HG03571 (cell line): ENCODE data around the gene CATSPERE.

Source experiments
- ATAC-seq: cut with Tn5 transposase; IDR thresholded peaks from one replicate; pipeline ENCODE4 v1.9.1; 2021; ENCODE audit not compliant: unreplicated experiment

The CATSPERE gene

DNA sequence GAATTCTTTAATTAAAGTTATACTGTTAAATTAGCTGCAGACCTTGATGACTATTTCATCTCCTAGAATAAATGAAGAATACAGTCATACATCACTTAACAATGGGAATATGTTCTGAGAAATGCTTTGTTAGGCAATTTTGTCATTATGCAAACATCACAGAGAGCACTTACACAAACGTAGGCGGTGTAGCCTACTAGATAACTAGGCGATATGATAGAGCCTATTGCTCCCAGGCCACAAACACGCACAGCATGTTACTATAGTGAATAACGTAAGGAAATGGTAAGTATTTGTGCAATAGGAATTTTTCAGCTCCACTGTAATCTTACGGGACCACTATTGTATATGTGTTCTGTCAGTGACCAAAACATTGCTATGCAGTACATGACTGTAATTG lies 154.2 kb downstream of the CATSPERE start:
- no peak for ATAC-seq

DNA sequence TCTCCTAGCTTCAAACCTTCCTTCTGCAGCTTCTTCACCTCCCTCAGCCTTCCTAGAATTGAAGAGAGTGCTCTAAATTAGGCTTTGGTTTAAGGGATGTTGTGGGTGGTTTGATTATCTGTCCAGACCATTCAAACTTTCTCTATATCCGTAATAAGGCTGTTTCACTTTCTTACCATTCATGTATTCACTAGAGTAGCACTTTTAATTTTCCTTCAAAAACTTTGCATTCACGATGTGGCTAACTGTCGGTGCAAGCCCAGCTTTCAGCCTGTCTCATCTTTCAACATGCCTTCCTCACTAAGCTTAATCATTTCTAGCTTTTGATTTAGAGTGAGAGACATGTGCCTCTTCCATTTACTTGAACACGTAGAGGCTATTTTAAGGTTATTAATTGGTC lies 165.6 kb downstream of the CATSPERE start:
- ATAC-seq = no peak

DNA sequence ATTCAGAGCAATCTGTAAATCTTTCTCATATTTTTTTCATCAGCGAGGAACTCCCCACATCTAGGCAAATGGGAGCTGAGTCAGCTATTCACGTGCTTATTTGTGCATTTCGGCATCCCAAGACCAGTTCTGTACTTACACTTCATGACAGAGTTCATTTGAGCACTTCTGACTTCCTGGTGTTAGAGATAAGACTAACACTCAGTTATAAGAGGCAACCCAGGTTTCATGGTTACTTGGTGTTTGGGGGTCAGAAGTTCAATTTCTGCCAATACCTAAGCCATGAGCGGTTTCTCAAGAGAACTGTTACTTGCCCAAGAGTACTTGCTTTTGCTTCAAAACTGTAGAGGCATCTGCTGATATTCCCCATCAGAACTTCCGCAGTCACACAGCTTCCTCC lies 167.7 kb downstream of the CATSPERE start:
- ATAC-seq = no peak

DNA sequence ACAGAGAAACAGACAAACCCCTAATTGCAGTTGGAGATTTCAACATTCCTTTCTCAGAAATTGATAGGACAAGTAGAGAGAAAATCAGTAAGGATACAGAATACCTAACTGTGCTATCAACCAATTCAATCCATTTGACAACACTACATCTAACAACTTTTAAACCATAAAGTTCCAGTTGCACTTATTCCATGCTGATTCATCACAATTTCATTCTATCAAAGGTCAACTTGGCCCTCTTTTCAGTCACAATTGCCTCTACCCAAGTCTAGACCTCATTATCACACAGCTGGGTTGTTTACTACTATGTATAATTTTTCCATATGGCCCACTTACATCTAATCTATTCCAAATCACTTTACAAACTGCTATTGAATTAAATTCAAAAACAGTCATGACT lies 172.1 kb downstream of the CATSPERE start:
- no peak for ATAC-seq

DNA sequence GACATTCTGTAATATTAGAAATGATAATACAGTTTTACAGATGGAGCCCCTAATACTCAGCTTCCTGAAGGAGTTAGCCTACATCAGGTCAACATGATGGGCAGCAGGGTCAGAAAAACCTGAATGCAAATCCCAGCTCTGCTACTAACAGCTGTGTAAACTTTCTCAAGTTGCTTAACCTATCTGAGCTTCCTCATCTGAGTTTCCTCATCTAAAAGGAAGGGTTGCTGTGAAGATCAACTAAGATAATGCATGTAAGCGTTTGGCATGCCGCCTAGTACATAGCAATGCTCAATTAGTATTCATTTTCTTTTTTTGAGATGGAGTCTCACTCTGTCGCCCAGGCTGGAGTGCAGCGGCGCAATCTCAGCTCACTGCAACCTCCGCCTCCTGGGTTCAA lies 173.5 kb downstream of the CATSPERE start:
- no peak for ATAC-seq

DNA sequence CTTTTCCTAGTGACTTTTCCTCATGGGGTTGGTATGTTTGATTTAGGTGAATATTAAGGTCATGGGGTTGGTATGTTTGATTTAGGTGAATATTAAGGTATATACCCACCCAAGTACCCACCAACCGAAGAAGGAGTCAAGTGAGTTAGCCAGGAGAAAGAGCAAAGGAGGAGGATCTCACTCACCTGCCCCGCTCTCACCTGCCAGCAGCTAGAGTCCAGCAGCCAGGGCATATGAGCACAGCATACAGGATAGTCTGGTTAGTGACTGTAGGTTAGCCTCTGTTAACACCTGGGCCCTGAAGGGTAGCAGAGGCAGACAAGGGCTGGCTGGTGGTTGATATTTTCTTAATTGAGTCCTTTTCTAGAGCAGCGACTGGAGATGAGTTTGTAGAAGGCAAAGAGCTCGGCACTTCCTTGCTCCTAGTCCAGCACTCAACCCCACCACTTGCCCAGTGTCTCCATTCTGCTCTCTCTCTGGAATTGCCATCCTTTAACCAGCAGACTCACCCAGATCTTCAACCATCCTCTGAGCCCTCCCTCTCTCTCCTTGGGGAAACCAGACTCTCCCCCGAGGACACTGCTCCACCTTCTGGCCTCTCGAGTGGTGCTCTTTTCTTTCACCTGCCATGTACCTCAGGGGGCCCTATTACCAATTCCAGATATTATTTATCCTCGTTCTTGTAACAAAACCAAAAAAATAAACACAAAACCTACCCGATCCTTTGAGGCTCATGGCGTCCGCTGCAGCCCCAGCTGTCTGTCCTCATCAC lies 175.6 kb downstream of the CATSPERE start:
- ATAC-seq = no peak

DNA sequence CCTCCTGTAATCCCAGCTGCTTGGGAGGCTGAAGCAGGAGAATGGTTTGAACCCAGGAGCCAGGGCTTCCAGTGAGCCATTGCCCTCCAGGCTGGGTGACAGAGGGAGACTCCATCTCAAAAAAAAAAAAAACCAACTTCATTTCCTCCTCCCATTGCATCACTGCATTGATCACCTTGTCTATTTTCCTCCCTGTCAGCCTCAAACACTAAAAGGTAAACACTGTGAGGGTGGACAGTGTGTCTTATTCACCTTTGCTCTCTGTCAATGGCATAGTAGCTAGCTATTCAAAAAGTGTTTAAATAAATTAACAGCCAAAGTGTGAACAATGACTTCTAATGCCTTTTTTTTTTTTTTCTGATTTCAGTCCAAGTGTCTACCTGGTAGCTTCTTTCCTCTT lies 178.5 kb downstream of the CATSPERE start:
- ATAC-seq = no peak

DNA sequence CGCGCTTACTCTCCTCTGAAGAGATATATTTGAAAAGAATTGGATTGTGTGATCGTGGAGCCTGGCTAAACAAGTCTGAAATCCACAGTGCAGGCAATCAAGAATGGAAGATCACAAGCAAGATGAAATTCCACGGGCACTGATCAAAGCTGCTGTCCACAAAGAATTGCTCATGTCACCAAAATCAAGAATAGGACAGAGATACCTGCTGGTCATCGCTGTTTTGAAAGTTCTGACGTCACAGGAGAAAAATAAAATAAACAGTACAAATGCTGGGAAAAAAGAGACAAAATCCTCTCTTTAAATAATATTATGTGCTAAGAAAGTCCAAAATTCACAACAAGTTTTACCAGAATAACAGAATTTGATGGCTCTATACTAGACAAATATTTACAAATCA lies 179.8 kb downstream of the CATSPERE start:
- no peak for ATAC-seq

DNA sequence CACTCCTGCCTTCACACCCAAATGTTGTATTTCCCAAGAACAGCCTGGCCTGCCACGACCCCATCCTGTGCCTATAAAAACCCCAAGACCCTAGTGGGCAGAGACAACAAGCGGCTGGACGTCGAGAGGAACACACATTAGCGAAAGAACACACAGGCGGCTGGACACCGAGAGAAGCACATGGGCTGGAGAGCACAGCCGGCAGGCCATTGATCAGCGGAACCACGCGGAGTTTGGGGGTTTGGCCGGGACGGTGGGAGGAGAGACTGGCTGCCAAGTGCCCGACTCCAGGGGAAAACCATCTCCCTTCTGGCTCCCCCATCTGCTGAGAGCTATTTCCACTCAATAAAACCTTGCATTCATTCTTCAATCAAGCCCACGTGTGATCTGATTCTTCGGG lies 181.5 kb downstream of the CATSPERE start:
- no peak for ATAC-seq

DNA sequence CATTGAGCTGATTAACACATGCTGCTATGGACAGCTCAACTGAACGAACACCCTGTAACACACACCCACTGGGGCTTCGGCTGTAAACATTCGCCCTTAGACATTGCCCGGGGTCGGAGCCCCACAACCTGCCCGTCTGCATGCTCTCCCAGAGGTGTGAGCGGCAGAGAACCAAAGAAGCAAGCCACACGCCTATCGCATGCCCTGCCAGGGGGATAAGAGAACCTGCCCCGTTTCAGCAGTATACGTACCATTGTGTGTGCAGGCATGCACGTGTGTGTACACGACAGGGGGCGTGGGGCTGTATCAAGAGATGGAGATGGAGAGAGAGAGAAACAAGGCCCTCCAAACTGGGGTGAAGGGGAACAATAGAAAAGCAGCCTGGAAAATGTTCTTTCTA lies 181.9 kb downstream of the CATSPERE start:
- ATAC-seq = no peak

DNA sequence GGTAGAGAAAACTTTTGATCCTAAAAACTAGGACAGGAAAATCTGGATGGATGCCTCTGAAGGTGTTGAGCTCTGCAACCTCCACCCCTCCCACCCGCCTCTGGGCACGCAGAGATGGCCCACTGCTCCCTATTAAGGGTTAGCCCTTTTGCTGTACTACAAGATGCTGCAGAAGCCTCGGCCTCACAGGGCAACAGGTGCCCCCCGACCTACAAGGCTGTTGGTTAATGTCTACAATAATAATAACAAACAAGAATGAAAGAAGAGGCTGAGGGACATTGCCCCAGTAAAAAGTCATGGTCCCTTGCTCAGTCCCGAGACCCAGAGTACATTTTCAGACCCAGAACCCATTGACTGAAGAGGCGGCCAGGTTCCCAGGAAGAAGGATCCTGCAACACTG lies 184.3 kb downstream of the CATSPERE start:
- no peak for ATAC-seq

DNA sequence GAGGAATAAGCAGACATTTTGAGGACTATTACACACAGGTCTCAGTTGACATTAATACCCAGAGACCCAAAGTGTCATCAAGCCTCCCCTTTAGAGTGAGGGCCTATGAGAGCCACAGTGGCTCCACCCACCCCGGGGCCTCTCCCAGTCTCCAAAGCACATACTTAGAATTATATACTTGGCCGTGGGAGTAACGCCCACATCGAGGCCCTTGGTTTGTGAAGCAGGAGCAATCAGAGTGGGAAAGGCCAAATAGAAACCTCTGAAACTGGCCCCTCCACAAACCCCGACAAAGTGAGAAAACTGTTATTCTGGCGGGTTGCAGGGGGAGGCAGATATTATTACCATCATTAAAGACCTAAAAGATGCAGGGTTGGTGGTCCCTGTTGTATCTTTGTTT lies 184.8 kb downstream of the CATSPERE start:
- no peak for ATAC-seq

DNA sequence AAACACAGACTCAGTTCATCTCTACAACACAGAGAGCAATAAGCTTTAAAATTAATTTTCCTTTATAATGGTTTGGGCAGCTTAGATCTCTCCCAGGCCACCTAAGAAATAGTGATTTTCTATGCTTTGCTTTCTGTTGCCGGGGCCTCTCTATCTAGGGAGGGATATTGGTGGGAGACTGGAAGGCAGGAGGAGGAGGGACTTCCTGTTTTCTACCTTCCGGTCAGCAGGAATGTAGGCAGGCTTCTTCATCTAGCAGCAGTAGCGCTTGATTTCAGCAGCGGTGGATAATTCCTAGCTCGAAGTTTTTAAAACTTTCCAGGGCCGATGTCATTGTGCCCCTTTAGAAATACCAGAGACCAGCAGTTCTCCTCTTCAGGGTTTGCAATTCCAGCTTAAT lies 186.7 kb downstream of the CATSPERE start:
- ATAC-seq = no peak

DNA sequence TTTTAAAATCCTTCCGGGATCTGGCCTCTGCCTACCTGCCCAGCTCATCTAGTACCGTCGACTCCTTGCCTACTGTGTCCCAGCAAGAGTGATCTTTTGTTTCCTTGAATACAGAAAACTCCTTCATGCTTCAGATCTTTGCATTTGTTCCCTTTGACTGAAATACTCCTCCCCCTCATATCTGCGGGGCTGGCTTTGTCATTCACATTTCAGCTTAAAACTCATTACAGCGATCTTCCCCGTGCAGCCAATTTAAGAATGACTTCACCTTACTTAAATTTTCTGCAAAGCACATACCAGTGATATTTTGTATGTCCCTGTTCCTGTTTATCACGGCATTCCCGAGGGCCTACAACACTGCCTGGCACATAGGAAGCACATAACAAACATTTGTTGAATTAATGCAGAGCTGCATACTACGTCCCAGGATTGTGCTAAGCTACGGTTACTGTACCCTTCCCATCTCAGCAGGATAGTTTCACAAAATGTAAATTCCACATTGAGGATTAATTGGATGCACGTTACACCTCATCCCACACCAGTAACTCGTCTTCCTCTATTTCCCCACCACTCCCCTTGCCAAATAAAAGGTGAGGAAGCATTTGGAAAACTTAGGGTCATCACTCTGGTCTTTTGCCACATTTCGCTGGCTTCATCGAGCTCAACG lies 191.0 kb downstream of the CATSPERE start:
- ATAC-seq = no peak

DNA sequence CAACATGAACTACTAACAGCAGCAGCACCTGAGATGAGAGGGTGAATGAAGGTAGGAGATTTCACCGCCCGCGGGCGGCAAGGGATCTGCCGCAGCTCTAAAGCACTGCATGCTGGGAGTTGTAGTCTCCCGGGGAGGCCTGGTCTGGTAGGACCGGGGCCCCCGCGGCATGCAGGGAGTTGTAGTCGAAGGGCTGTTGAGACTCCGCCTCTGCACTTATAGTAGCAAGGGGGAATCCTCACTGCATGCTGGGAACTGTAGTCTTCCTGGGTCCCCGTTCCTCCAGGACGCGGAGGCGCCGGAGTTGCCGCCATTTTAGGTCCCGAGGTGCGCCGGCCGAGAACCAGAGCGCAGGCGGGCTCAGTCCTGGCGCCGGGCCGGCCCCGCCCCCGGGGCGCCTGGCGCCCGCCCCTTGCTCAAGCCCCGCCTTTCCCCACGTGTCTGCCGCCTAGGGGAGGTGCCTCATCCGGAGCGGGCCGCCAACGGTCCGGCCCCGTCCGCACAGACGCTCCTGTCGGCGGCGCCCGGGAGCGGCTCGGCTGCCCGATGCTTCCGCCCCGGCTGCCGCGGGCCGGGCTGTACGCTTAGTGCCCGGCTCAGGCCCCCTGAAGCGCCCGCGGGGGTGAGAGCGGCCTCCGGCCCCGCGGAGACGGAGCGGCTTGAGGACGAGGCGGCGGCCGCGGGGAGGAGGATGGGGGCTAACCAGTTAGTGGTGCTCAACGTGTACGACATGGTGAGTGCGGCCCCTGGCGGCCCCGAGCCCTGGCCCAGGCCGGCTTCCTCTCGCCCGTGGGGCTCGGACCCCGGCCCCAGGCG lies 191.8 kb downstream of the CATSPERE start, which contains the start of gene DESI2:
Gene DESI2 (plus strand): TSS at position 504 of the 816 bp plus-strand sequence. CDS start 188 bp downstream, at position 692.
- peak; percentile 97 for ATAC-seq

DNA sequence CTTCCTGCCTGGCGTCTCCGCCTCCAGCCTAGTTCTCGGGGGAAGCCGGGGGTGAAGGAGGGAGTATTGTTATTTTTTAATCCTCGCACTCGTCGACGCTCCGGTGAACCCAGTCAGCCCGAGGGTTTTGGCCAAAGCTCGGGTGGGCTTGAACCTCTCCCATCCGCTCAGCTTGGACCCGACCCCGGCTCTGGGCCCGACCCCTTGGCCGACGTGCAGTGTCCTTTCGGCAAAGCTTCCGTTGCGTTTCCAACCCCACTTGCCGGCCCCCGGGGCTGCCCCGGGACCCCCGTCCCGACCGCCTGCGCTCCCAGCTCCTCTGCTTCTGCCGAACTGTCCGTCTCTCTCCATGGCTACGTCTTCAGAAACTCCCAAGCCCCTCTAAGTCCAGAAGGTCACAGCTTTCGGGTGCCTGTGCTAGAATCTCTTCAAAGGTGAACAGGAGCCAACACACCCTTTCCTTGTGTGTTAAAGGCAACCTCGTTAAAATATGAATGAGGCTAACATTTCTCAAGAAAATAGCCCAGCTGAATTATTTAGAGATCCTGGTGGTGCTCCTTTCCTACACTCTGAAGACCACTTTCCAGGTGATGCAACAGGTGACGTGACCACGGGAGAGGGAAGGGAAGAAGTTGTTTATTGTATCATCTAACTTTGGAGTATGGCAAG lies 192.5 kb downstream of the CATSPERE start:
- ATAC-seq = no peak

DNA sequence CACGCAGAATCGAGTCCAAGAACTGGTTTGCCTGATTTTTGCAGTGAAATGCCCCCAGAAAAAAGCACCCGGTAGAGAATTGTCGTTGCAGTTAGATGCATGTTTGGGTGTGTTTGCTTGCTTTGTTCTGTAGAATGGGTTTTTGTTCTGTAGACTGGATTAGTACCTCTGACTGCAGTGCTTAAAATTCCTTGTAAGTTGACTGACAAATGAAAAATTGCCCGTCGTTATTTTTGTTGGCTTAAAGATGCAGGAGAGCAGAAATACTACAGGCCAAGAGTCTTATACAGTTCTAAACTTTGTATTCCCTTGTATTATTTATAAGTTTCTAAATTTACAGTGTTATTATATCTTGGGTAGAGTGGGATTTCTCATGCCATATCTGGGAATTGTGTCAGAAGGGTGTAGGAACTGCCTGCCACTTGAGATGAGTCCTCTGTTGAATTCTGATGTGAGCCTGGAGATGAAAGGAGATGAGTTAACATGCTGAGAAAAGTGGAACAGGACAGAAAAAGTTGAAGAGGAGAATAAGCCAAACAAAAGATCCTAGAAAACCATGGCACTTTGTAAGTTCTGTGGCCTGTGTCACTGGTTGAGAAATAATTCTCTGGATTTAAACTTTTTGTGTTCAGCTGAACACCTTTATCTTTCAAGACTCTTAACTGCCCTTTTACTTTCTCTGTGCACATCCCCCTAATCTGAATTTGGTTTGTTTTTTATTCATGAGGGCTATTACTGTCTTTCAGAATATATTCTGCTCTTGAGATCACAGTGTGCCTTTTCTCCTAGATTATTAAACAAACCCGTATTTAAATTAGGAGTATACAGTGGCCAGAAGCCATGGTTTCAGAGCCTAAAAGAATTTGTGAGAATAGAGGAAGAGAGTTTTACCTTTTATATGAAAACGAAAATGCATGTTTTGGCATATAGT lies 193.3 kb downstream of the CATSPERE start:
- ATAC-seq = no peak

DNA sequence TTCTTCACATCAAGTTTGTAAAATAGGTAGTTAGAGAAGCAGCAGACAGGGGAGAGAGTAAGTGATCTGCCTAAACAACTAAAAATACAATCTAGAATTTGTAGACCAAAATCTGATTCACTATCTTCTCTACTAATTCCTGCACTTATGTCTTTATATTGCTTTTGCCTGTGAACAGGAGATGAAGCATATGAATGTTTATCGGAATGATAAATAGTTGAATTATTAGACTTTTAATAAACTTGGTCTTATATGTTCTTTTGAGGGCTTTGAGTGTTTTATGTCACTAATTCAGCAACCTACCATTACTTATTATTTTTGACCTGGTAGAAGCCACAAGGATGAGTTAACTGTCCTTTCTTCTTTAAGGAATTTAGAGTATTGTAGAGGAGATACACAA lies 194.1 kb downstream of the CATSPERE start:
- no peak for ATAC-seq

DNA sequence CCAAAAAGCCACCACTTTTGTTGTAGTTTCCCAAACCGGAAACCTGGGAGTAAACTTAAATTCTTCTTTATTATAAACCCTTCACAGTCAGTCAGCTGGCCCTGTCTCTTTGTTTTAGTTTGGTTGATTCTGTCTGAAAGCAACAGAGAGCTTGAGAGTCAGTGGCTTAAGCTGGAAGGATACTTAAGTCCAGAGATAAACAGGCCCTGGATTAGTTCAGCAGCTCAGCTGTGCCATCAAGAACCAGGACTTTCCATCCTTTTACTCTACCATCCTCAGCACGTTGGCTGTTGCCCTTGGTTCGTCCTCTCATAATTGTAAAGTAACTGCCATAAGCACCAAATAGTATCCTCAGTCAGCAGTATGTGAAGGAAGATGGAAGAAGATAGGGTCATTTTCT lies 196.3 kb downstream of the CATSPERE start:
- no peak for ATAC-seq

DNA sequence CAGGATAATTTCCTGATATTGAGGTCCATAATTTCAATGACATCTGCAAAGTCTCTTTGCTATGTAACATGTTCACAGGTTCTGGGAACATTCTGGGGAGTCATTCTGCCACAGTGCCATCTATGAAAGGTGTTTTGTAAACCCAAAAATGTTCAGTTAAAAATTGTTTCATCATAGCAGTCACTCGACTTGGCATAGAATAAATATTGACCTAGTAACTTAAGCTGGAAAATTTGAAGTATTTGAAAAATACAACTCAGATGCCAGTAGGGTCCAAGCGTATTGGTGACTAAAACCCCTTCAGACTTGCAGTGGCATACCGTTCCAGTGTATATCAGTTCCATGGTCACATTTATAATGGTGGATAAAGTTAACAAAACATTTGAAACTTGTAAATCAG lies 198.6 kb downstream of the CATSPERE start:
- no peak for ATAC-seq
